ENCODE data around the gene TSHZ2. TPM values are rescaled to one million over a fixed set of nuclear protein-coding genes. Genes with fewer than 3 reads are reported as not detected.

Gene TSHZ2
- total and polyA plus RNA-seq, 3 donors from 2014 or later: 13.0 to 41.9 (median 40.4) TPM

DNA sequence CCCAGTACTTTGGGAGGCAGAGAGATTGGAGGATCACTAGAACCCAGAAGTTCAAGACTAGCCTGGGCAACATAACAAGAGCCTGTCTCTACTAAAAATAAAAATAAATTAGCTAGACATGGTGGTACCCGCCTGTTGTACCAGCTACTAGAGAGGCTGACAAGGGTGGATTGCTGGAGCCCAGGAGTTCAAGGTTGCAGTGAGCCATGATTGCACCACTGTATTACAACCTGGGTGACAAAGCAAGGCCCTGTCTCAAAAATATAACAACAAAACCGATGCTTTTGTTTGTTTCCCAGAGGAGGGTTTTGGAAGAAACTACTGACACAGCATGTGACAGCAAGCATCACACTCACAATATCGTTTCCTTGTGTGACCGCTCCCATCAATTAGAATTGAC, 119.6 kb downstream of the TSHZ2 start:
- intact Hi-C loops (cut with DNase I; ENCODE audit: low total_unique reads): no loop called here
- Histone ChIP-seq H3K27ac (no peak overlapping the region), H3K4me3 (no peak overlapping the region), H3K27me3 (no peaks in the 10 kb centered on the region), H3K4me1 (peaks cover 7% of the 10 kb centered on the region), H3K36me3 (ENCODE audit: low read depth, missing control alignments) (no peaks in the 10 kb centered on the region), H3K9me3 (no peaks in the 10 kb centered on the region)
- no peak for DNase-seq
- TF ChIP-seq CTCF (IDR thresholded peaks at IDR 0.05): no peak
- 90 to 96% methylated on average over 4 of the region's 4 CpGs for WGBS, 2 donors

GRCh38 chr20:53092772-53093300, 120.7 kb downstream of the TSHZ2 start:
- intact Hi-C loops (cut with DNase I; ENCODE audit: low total_unique reads): no loop called here
- WGBS, 2 donors: 63 to 82% methylated on average over 6 of the region's 6 CpGs

DNA sequence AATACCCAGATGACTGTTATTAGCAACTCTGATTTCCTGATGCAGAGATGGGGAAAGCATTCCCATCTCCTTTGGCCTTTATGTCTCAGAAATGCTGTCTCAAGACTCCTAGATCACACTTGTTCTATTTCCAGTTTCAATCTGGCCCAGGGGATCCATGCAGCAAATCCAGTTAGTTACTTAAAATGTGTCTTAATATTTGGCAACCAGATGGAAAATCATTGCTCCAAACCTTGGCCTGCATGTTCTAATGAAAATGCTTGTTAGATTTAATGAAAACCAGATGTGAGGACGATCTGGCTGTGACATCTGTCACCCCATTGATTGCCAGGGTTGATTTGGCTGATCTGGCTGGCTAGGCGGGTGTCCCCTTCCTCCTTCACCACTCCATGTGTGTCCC, 125.2 kb downstream of the TSHZ2 start:
- H3K9me3 ChIP-seq: no peaks in the 10 kb centered on the region
- TF ChIP-seq POLR2A (IDR thresholded peaks at IDR 0.05) (no peak), CTCF (IDR thresholded peaks at IDR 0.05) (no peak)
- H3K27ac ChIP-seq: no peak overlapping the region
- DNase-seq: no peak
- no peaks in the 10 kb centered on the region for H3K4me1 ChIP-seq
- 75 to 79% methylated on average over 2 of the region's 2 CpGs for WGBS, 2 donors
- H3K36me3 ChIP-seq (ENCODE audit: low read depth, missing control alignments): no peaks in the 10 kb centered on the region
- intact Hi-C loops (cut with DNase I; ENCODE audit: low total_unique reads): no loop called here
- H3K27me3 ChIP-seq: no peaks in the 10 kb centered on the region
- H3K4me3 ChIP-seq: no peak overlapping the region

More at GRCh38 chr20:53092772-53093300, 120.7 kb downstream of the TSHZ2 start:
- Histone ChIP-seq H3K27ac (no peak overlapping the region), H3K9me3 (no peaks in the 10 kb centered on the region), H3K36me3 (ENCODE audit: low read depth, missing control alignments) (no peaks in the 10 kb centered on the region), H3K27me3 (no peaks in the 10 kb centered on the region), H3K4me1 (peaks cover 7% of the 10 kb centered on the region), H3K4me3 (no peak overlapping the region)
- DNase-seq: no peak
- TF ChIP-seq POLR2A (IDR thresholded peaks at IDR 0.05): no peak
- TF ChIP-seq CTCF (IDR thresholded peaks at IDR 0.05): no peak

- 85 to 96% methylated on average over 4 of the region's 4 CpGs for WGBS, 2 donors
Measured at GRCh38 chr20:53097791-53098190, 125.6 kb downstream of the TSHZ2 start.

GRCh38 chr20:53098621-53099020, 126.5 kb downstream of the TSHZ2 start:
- intact Hi-C loops (cut with DNase I; ENCODE audit: low total_unique reads): no loop called here
- no peak for DNase-seq
- no peak overlapping the region for H3K4me3 ChIP-seq
- no peaks in the 10 kb centered on the region for H3K4me1 ChIP-seq
- no peak overlapping the region for H3K27ac ChIP-seq
- no peaks in the 10 kb centered on the region for H3K36me3 ChIP-seq (ENCODE audit: low read depth, missing control alignments)
- no peaks in the 10 kb centered on the region for H3K27me3 ChIP-seq
- H3K9me3 ChIP-seq: no peaks in the 10 kb centered on the region
- no peak for TF ChIP-seq CTCF (IDR thresholded peaks at IDR 0.05)
- TF ChIP-seq POLR2A (IDR thresholded peaks at IDR 0.05): no peak
- 89 to 100% methylated on average over 1 of the region's 1 CpG for WGBS, 2 donors

More at GRCh38 chr20:53097791-53098190, 125.6 kb downstream of the TSHZ2 start:
- intact Hi-C loops (cut with DNase I; ENCODE audit: low total_unique reads): no loop called here
- no peak for TF ChIP-seq POLR2A (IDR thresholded peaks at IDR 0.05)
- no peak overlapping the region for H3K27ac ChIP-seq
- H3K27me3 ChIP-seq: no peaks in the 10 kb centered on the region
- no peaks in the 10 kb centered on the region for H3K36me3 ChIP-seq (ENCODE audit: low read depth, missing control alignments)
- DNase-seq: no peak
- H3K9me3 ChIP-seq: no peaks in the 10 kb centered on the region
- no peak overlapping the region for H3K4me3 ChIP-seq
- H3K4me1 ChIP-seq: no peaks in the 10 kb centered on the region

Data from testis (tissue), 3 donors.